Natural killer cell (primary cell): Measurements from ENCODE around the gene NBL1. TPM values are rescaled to one million over a fixed set of nuclear protein-coding genes. Genes with fewer than 3 reads are reported as not detected.

ENCODE experiments used
- ATAC-seq, 3 donors: fragments of 150-1000 bp in 2 of 3; fragments of 200-7000 bp in 1 of 3; cut with Tn5 transposase; 1 replicate in 1 of 3; 2 replicates in 2 of 3; pipeline ENCODE4 v1.10.0; 2021; ENCODE audit warnings: mild to moderate bottlenecking in 2 of 3, moderate library complexity in 2 of 3
- DNase-seq, 2 donors: peaks; one replicate each; pipeline versions ENCODE4 v3.0.0 to v3.0.0-alpha.2; 2013 to 2021; ENCODE audit warnings: mixed read lengths in 1 of 2
- H3K27ac ChIP-seq: one replicate; pipeline ENCODE4 v1.5.1; 2013; ENCODE audit warnings: mild to moderate bottlenecking, low read length
- H3K27me3 ChIP-seq: one replicate; pipeline ENCODE4 v1.6.1; 2013; ENCODE audit warnings: low read length; ENCODE audit not compliant: control insufficient read depth, insufficient read depth
- H3K36me3 ChIP-seq: one replicate; pipeline ENCODE4 v1.6.1; 2013; ENCODE audit warnings: low read length; ENCODE audit not compliant: control insufficient read depth, insufficient read depth
- H3K4me1 ChIP-seq: one replicate; pipeline ENCODE4 v1.6.1; 2013; ENCODE audit warnings: low read length; ENCODE audit not compliant: control insufficient read depth, insufficient read depth
- H3K4me3 ChIP-seq: one replicate; pipeline ENCODE4 v1.5.1; 2013; ENCODE audit warnings: low read length
- H3K9me3 ChIP-seq: one replicate; pipeline ENCODE4 v1.6.1; 2013; ENCODE audit warnings: low read length; ENCODE audit not compliant: control insufficient read depth, insufficient read depth
- H3K27ac Mint-ChIP-seq, 2 donors: one replicate each; pipeline ENCODE4 v1.8.0; 2022; ENCODE audit warnings: mild to moderate bottlenecking in 2 of 2, mixed read lengths in 2 of 2, moderate library complexity in 1 of 2
- H3K27me3 Mint-ChIP-seq, 2 donors: one replicate each; pipeline ENCODE4 v1.8.0; 2022; ENCODE audit warnings: low read depth in 2 of 2, mixed read lengths in 2 of 2
- H3K36me3 Mint-ChIP-seq: one replicate; pipeline ENCODE4 v1.8.0; 2022; ENCODE audit warnings: mixed read lengths
- H3K4me1 Mint-ChIP-seq, 2 donors: one replicate each; pipeline ENCODE4 v1.8.0; 2022; ENCODE audit warnings: mixed read lengths in 2 of 2
- H3K4me3 Mint-ChIP-seq: one replicate; pipeline ENCODE4 v1.8.0; 2022; ENCODE audit warnings: mild to moderate bottlenecking, moderate library complexity, mixed read lengths
- H3K9me3 Mint-ChIP-seq, 2 donors: one replicate each; pipeline ENCODE4 v1.8.0; 2022; ENCODE audit warnings: mixed read lengths in 2 of 2
- WGBS: methylation state at CpG from one replicate; pipeline ENCODE4 v1.1.7; 2013; ENCODE audit warnings: missing lambda C conversion rate; ENCODE audit not compliant: insufficient coverage; 5-methylcytosine and 5-hydroxymethylcytosine counted together
- intact Hi-C: fragments of 100-400 bp; cut with micrococcal nuclease; formaldehyde crosslinking; loops from one replicate; pipeline ENCODE4 v1.14.2; 2022
- total RNA-seq, 4 donors: library from RNA; stranded (reverse); fragments of 120-200 nt in 1 of 4; gene quantifications; one replicate each; pipeline versions ENCODE4 v1.2.3 to v1.2.4, GENCODE V29; 2013 to 2022
- TF ChIP-seq, protein P1 (sequence below): fragments of 200-600 bp; IDR thresholded peaks from one replicate; pipeline ENCODE4 v1.8.0; 2022; ENCODE audit warnings: antibody characterized with exemption

NBL1 gene
- total RNA-seq, 3 donors from 2014 or later (not counting 1 experiment from before 2014, with no cell fraction given): 10.7 to 18.4 (median 11.4) TPM

DNA sequence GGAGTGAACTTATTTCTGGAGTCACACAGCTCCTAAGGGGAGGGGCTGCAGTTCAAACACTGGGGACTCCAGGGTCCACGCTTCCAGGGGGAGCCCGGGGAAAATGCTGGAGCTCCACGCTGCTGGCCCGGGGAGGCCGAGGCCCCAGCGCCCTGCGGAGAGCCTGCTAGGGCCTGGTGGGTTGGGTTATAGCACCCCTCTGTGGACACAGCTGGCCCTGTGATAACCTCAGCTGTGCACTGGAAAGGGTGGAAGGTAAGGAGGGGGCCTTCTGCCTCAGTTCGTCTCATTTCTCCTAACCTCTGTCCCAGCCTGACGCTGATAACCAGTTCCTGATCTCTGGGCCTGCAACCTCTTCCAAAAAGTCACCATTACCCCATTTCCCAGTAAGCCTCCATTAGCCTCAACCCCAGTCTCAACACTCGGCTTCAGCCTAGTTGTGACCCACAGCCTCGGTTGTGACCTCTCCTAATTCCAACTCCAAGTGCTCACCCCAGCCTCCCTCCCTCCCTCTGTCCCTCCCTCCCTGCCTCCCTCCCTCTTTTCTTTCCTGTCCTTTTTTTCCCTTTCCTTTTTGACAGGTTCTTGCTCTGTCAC, 7.1 kb downstream of the NBL1 start:
- TF ChIP-seq, protein P1, sequence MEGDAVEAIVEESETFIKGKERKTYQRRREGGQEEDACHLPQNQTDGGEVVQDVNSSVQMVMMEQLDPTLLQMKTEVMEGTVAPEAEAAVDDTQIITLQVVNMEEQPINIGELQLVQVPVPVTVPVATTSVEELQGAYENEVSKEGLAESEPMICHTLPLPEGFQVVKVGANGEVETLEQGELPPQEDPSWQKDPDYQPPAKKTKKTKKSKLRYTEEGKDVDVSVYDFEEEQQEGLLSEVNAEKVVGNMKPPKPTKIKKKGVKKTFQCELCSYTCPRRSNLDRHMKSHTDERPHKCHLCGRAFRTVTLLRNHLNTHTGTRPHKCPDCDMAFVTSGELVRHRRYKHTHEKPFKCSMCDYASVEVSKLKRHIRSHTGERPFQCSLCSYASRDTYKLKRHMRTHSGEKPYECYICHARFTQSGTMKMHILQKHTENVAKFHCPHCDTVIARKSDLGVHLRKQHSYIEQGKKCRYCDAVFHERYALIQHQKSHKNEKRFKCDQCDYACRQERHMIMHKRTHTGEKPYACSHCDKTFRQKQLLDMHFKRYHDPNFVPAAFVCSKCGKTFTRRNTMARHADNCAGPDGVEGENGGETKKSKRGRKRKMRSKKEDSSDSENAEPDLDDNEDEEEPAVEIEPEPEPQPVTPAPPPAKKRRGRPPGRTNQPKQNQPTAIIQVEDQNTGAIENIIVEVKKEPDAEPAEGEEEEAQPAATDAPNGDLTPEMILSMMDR: peak; percentile 20
- WGBS: 43% methylated on average over 11 of the region's 11 CpGs
- peaks cover 6 to 7% of the 10 kb centered on the region in 2 donors for H3K4me1 Mint-ChIP-seq
- Histone ChIP-seq H3K4me1 (peaks cover 8% of the 10 kb centered on the region), H3K27me3 (no peaks in the 10 kb centered on the region), H3K36me3 (no peaks in the 10 kb centered on the region), H3K27ac (no peak overlapping the region), H3K9me3 (no peaks in the 10 kb centered on the region), H3K4me3 (no peak overlapping the region)
- no peaks in the 10 kb centered on the region for H3K36me3 Mint-ChIP-seq
- H3K9me3 Mint-ChIP-seq: no peaks in the 10 kb centered on the region
- DNase-seq: peak in 1 of 2 donors; percentile 75
- intact Hi-C loops: loop anchor here (5.0 kb wide), 2 partner anchors 69 to 309 kb away; no protein-coding TSS in a partner anchor
- peak; percentile 45 to 63 (median 63) for ATAC-seq
- peaks cover 0 to 5% of the 10 kb centered on the region in 2 donors for H3K27me3 Mint-ChIP-seq
- no peak overlapping the region for H3K4me3 Mint-ChIP-seq
- H3K27ac Mint-ChIP-seq: no peak overlapping the region

DNA sequence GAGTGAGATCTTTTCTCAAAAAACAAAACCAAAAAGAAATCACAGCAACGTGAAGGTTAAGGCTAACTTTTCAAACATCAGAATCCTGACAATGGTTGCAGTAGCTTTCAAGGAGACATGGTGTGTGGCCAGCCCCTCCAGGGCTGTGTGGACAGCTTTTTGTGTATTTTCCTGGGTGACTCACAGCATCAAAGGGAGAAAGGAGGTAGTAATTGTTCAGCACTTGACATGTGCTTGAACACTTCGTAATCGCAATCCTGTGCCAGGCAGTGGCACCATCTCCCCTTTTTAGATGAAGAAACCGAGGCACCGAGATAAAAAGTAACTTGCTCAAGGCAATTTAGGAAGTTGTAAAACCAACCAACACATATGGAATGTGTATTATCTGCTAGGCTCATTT, 10.3 kb downstream of the NBL1 start:
- Mint-ChIP-seq H3K27me3 (peaks cover 0 to 5% of the 10 kb centered on the region in 2 donors), H3K4me3 (no peak overlapping the region), H3K9me3 (no peaks in the 10 kb centered on the region), H3K36me3 (no peaks in the 10 kb centered on the region), H3K27ac (no peak overlapping the region), H3K4me1 (peaks cover 0 to under 1% of the 10 kb centered on the region in 2 donors)
- Histone ChIP-seq H3K36me3 (no peaks in the 10 kb centered on the region), H3K4me3 (no peak overlapping the region), H3K27me3 (no peaks in the 10 kb centered on the region), H3K9me3 (no peaks in the 10 kb centered on the region), H3K4me1 (peaks cover 8% of the 10 kb centered on the region), H3K27ac (no peak overlapping the region)
- ATAC-seq (no peak), DNase-seq (no peak)
- intact Hi-C loops: loop anchor here (5.0 kb wide), 2 partner anchors 72 to 312 kb away; no protein-coding TSS in a partner anchor
- TF ChIP-seq, protein P1: no peak
- 95% methylated on average over 4 of the region's 5 CpGs for WGBS

DNA sequence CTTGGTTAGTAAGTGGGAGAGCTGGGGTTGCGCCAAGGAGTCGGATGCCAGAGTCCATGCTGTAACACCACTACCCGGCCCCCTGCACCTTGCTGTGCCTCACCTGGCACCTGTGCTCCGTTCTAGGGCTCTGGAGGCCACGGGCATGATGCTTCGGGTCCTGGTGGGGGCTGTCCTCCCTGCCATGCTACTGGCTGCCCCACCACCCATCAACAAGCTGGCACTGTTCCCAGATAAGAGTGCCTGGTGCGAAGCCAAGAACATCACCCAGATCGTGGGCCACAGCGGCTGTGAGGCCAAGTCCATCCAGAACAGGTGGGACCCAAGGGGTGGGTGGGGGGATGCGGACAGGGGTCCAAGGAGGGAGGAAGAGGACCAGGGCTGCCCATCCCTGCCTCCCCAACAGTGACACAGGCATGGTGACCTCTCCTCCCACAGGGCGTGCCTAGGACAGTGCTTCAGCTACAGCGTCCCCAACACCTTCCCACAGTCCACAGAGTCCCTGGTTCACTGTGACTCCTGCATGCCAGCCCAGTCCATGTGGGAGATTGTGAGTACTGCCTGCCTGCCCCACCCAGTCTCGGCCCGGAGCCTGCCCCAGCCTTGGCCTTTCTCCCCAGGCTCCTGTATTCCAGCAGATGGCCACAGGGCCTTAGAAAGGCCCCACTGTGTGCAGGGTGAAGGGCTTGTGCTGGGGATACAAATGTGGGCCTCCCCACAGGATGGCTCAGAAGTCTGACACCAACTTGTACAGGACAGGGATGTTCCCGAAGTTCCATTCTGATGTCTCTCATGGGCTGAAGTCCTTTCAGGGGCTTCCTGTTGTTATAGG, 11.0 kb downstream of the NBL1 start:
- WGBS: 91% methylated on average over 15 of the region's 15 CpGs
- ATAC-seq (no peak), DNase-seq (no peak)
- intact Hi-C loops: loop anchor here (5.0 kb wide), 2 partner anchors 73 to 313 kb away; no protein-coding TSS in a partner anchor
- Mint-ChIP-seq H3K36me3 (no peaks in the 10 kb centered on the region), H3K27me3 (peaks cover 0 to 5% of the 10 kb centered on the region in 2 donors), H3K4me1 (peaks cover 0 to 6% of the 10 kb centered on the region in 2 donors), H3K9me3 (no peaks in the 10 kb centered on the region), H3K27ac (peak overlapping the region in 1 of 2 donors; percentile 62), H3K4me3 (no peak overlapping the region)
- H3K4me1 ChIP-seq: peaks cover 14% of the 10 kb centered on the region
- H3K36me3 ChIP-seq: no peaks in the 10 kb centered on the region
- H3K4me3 ChIP-seq: no peak overlapping the region
- TF ChIP-seq, protein P1: no peak
- no peak overlapping the region for H3K27ac ChIP-seq
- H3K9me3 ChIP-seq: no peaks in the 10 kb centered on the region
- no peaks in the 10 kb centered on the region for H3K27me3 ChIP-seq
